Measurements from ENCODE around the gene SPOCK3.

DNA sequence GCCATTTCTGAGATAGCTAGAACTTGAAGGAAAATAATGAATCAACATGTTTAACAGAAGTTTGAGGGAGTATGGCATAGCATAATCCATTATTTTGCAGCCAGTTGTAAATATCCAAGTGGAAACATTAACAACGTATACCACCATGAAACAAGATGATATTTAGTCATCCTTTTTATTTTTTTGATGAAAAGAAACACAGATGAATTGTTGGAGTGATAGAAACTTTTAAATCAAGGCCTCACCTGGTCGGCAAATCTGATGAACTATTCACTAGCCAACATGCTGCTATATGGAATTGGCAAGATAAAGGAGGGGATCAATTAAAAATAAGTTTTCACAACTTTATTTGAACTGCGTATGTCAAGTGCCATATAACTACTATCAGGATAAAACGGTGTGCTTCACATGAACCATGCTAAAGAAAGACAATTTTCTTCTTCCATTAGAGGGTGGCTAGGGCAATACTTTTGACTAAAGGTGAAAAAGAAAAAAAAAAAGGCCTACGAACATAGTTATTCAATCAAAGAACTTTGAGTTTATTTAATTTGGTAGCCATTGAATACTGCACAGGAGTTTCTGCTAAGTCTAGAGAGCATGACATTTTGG is 510.7 kb downstream of the SPOCK3 start:
- TF ChIP-seq, protein P1, sequence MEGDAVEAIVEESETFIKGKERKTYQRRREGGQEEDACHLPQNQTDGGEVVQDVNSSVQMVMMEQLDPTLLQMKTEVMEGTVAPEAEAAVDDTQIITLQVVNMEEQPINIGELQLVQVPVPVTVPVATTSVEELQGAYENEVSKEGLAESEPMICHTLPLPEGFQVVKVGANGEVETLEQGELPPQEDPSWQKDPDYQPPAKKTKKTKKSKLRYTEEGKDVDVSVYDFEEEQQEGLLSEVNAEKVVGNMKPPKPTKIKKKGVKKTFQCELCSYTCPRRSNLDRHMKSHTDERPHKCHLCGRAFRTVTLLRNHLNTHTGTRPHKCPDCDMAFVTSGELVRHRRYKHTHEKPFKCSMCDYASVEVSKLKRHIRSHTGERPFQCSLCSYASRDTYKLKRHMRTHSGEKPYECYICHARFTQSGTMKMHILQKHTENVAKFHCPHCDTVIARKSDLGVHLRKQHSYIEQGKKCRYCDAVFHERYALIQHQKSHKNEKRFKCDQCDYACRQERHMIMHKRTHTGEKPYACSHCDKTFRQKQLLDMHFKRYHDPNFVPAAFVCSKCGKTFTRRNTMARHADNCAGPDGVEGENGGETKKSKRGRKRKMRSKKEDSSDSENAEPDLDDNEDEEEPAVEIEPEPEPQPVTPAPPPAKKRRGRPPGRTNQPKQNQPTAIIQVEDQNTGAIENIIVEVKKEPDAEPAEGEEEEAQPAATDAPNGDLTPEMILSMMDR (IDR thresholded peaks at IDR 0.05), result no peak
- TF ChIP-seq POLR2A (IDR thresholded peaks at IDR 0.05), result no peak
